Thoracic aorta (tissue), 2 donors: ENCODE data around the gene OSBPL10. TPM values are rescaled to one million over a fixed set of nuclear protein-coding genes. Genes with fewer than 3 reads are reported as not detected.

ENCODE experiments used
- ATAC-seq: fragments of 150-250 bp; one replicate; pipeline ENCODE4 v1.8.0; 2017; ENCODE audit warnings: low read depth; ENCODE audit not compliant: insufficient number of reproducible peaks, low FRiP score
- DNase-seq: peaks from one replicate; pipeline ENCODE4 v3.0.0-alpha.2; 2020; ENCODE audit warnings: low spot score
- H3K27ac ChIP-seq, 2 donors: fragments of 200-600 bp; sonication (generic); 1 replicate in 1 of 2; 2 replicates in 1 of 2; pipeline ENCODE4 v1.5.1; 2016; ENCODE audit warnings: mild to moderate bottlenecking in 2 of 2, moderate library complexity in 2 of 2
- H3K27me3 ChIP-seq: fragments of 200-600 bp; sonication (generic); replicated peaks from 2 replicates; pipeline ENCODE4 v1.6.0; 2016; ENCODE audit warnings: mild to moderate bottlenecking; ENCODE audit not compliant: insufficient read depth
- H3K36me3 ChIP-seq: fragments of 200-600 bp; sonication (generic); one replicate; pipeline ENCODE4 v1.5.1; 2016
- H3K4me1 ChIP-seq, 2 donors: fragments of 200-600 bp; sonication (generic); 1 replicate in 1 of 2; 2 replicates in 1 of 2; pipeline versions ENCODE4 v1.5.1 to v1.6.0; 2016; ENCODE audit warnings: low read depth in 2 of 2, mild to moderate bottlenecking in 1 of 2; ENCODE audit not compliant: control insufficient read depth in 1 of 2
- H3K4me3 ChIP-seq: fragments of 200-600 bp; sonication (generic); 2 replicates; pipeline ENCODE4 v1.5.1; 2016; ENCODE audit warnings: mild to moderate bottlenecking
- H3K9me3 ChIP-seq: fragments of 200-600 bp; sonication (generic); 2 replicates; pipeline ENCODE4 v1.5.1; 2016
- total RNA-seq, 2 donors: library from RNA; depleted of rRNA; stranded (reverse); fragments of >200 nt; gene quantifications; one replicate each; pipeline versions ENCODE4 v1.1.0 to v1.2.3, GENCODE V29; 2016
- TF ChIP-seq, protein P1 (sequence below): fragments of 200-600 bp; sonication (generic); IDR thresholded peaks from one replicate; pipeline ENCODE4 v1.5.1; 2019; ENCODE audit warnings: antibody characterized with exemption

Gene OSBPL10
- total RNA-seq, 2 donors from 2014 or later: 108 to 153 TPM

DNA sequence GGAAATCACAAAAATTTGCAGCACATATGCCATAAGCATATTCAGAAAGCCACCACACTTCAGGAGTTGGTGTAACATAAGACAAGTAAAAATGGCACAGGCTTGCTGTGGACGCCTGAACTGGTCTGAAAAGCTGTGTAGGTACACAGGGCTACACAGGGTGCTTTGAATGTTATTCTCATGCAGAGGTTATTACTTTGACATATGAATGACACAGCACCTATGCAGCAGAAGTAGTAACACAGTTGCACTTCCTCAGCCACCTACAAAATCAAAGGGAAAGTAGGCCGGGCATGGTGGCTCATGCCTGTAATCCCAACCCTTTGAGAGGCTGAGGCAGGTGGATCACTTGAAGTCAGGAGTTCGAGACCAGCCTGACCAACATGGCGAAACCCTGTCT is 54.5 kb downstream of the OSBPL10 start:
- H3K9me3 ChIP-seq: no peaks in the 10 kb centered on the region
- H3K4me1 ChIP-seq: peaks cover 0 to 12% of the 10 kb centered on the region in 2 donors
- ATAC-seq (no peak), DNase-seq (no peak)
- H3K27me3 ChIP-seq: no peaks in the 10 kb centered on the region
- H3K36me3 ChIP-seq: no peaks in the 10 kb centered on the region
- H3K27ac ChIP-seq: no peak overlapping the region
- TF ChIP-seq, protein P1, sequence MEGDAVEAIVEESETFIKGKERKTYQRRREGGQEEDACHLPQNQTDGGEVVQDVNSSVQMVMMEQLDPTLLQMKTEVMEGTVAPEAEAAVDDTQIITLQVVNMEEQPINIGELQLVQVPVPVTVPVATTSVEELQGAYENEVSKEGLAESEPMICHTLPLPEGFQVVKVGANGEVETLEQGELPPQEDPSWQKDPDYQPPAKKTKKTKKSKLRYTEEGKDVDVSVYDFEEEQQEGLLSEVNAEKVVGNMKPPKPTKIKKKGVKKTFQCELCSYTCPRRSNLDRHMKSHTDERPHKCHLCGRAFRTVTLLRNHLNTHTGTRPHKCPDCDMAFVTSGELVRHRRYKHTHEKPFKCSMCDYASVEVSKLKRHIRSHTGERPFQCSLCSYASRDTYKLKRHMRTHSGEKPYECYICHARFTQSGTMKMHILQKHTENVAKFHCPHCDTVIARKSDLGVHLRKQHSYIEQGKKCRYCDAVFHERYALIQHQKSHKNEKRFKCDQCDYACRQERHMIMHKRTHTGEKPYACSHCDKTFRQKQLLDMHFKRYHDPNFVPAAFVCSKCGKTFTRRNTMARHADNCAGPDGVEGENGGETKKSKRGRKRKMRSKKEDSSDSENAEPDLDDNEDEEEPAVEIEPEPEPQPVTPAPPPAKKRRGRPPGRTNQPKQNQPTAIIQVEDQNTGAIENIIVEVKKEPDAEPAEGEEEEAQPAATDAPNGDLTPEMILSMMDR: no peak
- H3K4me3 ChIP-seq: no peak overlapping the region

- no peaks in the 10 kb centered on the region for H3K9me3 ChIP-seq
- H3K27me3 ChIP-seq: no peaks in the 10 kb centered on the region
- no peak for DNase-seq
- H3K27ac ChIP-seq: no peak overlapping the region
- ATAC-seq: no peak
- no peaks in the 10 kb centered on the region for H3K36me3 ChIP-seq
- TF ChIP-seq, protein P1: no peak
- H3K4me1 ChIP-seq: peaks cover 0 to 12% of the 10 kb centered on the region in 2 donors
- H3K4me3 ChIP-seq: no peak overlapping the region
Measured at GRCh38 chr3:31925271-31925630, 55.8 kb downstream of the OSBPL10 start.

GRCh38 chr3:31924610-31925270 is 56.3 kb downstream of the OSBPL10 start:
- Histone ChIP-seq H3K27ac (no peak overlapping the region), H3K36me3 (no peaks in the 10 kb centered on the region), H3K9me3 (no peaks in the 10 kb centered on the region), H3K27me3 (no peaks in the 10 kb centered on the region), H3K4me3 (no peak overlapping the region), H3K4me1 (peaks cover 0 to 12% of the 10 kb centered on the region in 2 donors)
- TF ChIP-seq, protein P1: no peak
- no peak for ATAC-seq
- DNase-seq: no peak

- Histone ChIP-seq H3K36me3 (no peaks in the 10 kb centered on the region), H3K4me1 (peaks cover 4 to 19% of the 10 kb centered on the region in 2 donors), H3K4me3 (no peak overlapping the region), H3K27me3 (no peaks in the 10 kb centered on the region), H3K27ac (no peak overlapping the region), H3K9me3 (no peaks in the 10 kb centered on the region)
- DNase-seq: no peak
- no peak for ATAC-seq
- TF ChIP-seq, protein P1: no peak
Measured at GRCh38 chr3:31922962-31923361, 58.1 kb downstream of the OSBPL10 start.

DNA sequence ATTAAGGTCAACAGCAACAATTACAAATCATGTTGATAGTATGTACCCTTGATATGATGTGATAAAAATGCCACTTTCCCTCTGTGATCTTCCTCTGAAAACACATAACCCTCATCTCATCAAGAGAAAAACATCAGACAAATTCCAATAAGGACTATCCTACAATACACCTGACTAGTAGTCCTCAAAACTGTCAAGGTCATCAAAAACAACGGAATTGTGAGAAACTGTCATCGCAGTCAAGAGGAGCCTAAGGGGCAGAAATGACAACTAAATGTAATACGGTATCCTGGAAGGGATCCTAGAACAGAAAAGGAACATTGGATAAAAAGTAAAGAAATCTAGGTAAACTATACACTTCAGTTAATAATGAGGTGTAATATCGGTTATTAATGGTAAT is 59.2 kb downstream of the OSBPL10 start:
- no peaks in the 10 kb centered on the region for H3K9me3 ChIP-seq
- H3K27me3 ChIP-seq: no peaks in the 10 kb centered on the region
- no peak for DNase-seq
- no peaks in the 10 kb centered on the region for H3K36me3 ChIP-seq
- peaks cover 4 to 26% of the 10 kb centered on the region in 2 donors for H3K4me1 ChIP-seq
- TF ChIP-seq, protein P1: no peak
- no peak overlapping the region for H3K27ac ChIP-seq
- H3K4me3 ChIP-seq: no peak overlapping the region
- ATAC-seq: no peak
